Testis (tissue), 3 donors: ENCODE results near the gene ETV7. TPM values are rescaled to one million over a fixed set of nuclear protein-coding genes. Genes with fewer than 3 reads are reported as not detected.
"Not testable (repeated sequence)": the region's sequence is repeated elsewhere in the genome, so short reads cannot be mapped to it uniquely, and the experiment has no call there.

ENCODE experiments used
- DNase-seq: peaks from one replicate; pipeline ENCODE4 v3.0.0-alpha.2; 2019
- H3K27ac ChIP-seq, 2 donors: fragments of 200-600 bp; sonication (generic); one replicate each; pipeline ENCODE4 v1.5.1; 2019
- H3K27me3 ChIP-seq: fragments of 200-600 bp; sonication (generic); one replicate; pipeline ENCODE4 v1.5.1; 2019
- H3K36me3 ChIP-seq: fragments of 200-600 bp; sonication (generic); one replicate; pipeline ENCODE4 v1.5.1; 2017; ENCODE audit warnings: low read depth; ENCODE audit errors: missing control alignments
- H3K4me1 ChIP-seq: fragments of 200-600 bp; sonication (generic); one replicate; pipeline ENCODE4 v1.5.1; 2019
- H3K4me3 ChIP-seq, 2 donors: fragments of 200-600 bp; sonication (generic); one replicate each; pipeline ENCODE4 v1.5.1; 2017 to 2019
- H3K9me3 ChIP-seq: fragments of 200-600 bp; sonication (generic); one replicate; pipeline ENCODE4 v1.5.1; 2017
- POLR2A ChIP-seq: fragments of 450-650 bp; IDR thresholded peaks from one replicate; pipeline ENCODE4 v1.6.1; 2017; ENCODE audit warnings: antibody characterized with exemption, mild to moderate bottlenecking, moderate library complexity
- WGBS, 2 donors: methylation state at CpG; one replicate each; pipeline ENCODE4 v1.1.5; 2018; 5-methylcytosine and 5-hydroxymethylcytosine counted together
- intact Hi-C: fragments of 100-400 bp; cut with DNase I; formaldehyde crosslinking; loops from one replicate; pipeline ENCODE4 v1.15.1; 2023; ENCODE audit warnings: low total_unique reads
- polyA plus RNA-seq: library from polyadenylated mRNA; stranded (reverse); fragments of 350-450 nt; fragmentation: Illumina TruSeq; extraction: RNeasy Lipid Tissue Mini Kit (QIAGEN cat#74804); gene quantifications from one replicate; pipeline ENCODE4 v1.2.3, GENCODE V29; 2014; ENCODE audit warnings: low read depth, low replicate concordance; ENCODE audit not compliant: insufficient read depth
- total RNA-seq, 2 donors: library from RNA; depleted of rRNA; stranded (reverse); fragments of >200 nt; gene quantifications; one replicate each; pipeline ENCODE4 v1.2.3, GENCODE V29; 2016
- TF ChIP-seq, protein P1 (sequence below), 3 experiments: fragments of 450-650 bp in 2 of 3; fragments of 200-600 bp in 1 of 3; sonication (generic) in 1 of 3; IDR thresholded peaks; one replicate each; pipeline ENCODE4 v1.5.1; 2016 to 2019; ENCODE audit warnings: antibody characterized with exemption in 3 of 3, mild to moderate bottlenecking in 2 of 3, moderate library complexity in 1 of 3

ETV7 gene
- total and polyA plus RNA-seq, 3 donors from 2014 or later, result 0.68 to 2.2 (median 1.3) TPM

DNA sequence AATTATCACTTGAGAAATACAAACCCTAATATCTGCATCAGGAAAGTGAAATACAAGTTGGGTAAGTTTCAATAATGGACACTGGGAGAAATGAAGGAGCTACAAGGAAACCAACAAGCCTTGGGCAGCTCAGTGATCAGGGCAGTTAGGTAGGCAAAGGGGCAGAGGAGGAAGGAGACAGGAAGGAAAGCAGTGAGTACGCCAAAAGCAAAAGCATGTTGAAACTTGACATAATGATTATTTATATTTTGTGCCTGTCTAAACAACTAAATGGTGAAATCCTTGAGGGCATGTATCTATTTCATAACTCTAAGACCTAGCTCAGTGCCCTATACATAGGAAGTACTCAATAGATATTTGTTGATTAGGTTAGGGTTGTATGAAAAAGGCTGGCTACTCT is 31.8 kb upstream of the ETV7 start:
- TF ChIP-seq, protein P1, sequence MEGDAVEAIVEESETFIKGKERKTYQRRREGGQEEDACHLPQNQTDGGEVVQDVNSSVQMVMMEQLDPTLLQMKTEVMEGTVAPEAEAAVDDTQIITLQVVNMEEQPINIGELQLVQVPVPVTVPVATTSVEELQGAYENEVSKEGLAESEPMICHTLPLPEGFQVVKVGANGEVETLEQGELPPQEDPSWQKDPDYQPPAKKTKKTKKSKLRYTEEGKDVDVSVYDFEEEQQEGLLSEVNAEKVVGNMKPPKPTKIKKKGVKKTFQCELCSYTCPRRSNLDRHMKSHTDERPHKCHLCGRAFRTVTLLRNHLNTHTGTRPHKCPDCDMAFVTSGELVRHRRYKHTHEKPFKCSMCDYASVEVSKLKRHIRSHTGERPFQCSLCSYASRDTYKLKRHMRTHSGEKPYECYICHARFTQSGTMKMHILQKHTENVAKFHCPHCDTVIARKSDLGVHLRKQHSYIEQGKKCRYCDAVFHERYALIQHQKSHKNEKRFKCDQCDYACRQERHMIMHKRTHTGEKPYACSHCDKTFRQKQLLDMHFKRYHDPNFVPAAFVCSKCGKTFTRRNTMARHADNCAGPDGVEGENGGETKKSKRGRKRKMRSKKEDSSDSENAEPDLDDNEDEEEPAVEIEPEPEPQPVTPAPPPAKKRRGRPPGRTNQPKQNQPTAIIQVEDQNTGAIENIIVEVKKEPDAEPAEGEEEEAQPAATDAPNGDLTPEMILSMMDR (IDR thresholded peaks at IDR 0.05), result no peak
- no peak for TF ChIP-seq POLR2A
- Histone ChIP-seq H3K4me1 (peaks cover 6% of the 10 kb centered on the region), H3K36me3 (no peaks in the 10 kb centered on the region), H3K27me3 (no peaks in the 10 kb centered on the region), H3K9me3 (no peaks in the 10 kb centered on the region), H3K4me3 (no peak overlapping the region), H3K27ac (no peak overlapping the region)
- no peak for DNase-seq
- WGBS, 2 donors, result 92 to 94% methylated on average over 1 of the region's 1 CpG
- intact Hi-C loops, result no loop called here

DNA sequence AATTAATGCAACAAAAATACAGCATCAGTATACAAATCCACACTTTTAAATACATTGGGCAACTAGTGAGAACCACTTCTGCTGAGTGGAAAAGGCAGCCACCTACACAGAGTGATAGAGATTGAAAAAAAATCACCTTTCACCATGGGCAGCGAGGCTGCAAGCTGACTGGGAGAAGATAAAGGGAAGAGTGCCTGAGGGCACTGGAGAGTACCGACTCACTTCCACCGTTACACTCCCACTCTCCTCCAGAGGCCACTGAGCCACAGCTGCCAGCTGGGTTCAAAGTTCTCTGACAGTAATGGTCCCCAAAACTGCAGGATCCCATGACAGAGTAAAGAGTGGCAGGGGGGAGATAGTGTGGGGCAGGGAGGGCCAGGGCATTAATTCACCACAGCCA is 31.1 kb upstream of the ETV7 start:
- Histone ChIP-seq H3K27me3 (no peaks in the 10 kb centered on the region), H3K36me3 (no peaks in the 10 kb centered on the region), H3K9me3 (no peaks in the 10 kb centered on the region), H3K27ac (no peak overlapping the region), H3K4me3 (no peak overlapping the region), H3K4me1 (peaks cover 6% of the 10 kb centered on the region)
- DNase-seq, result no peak
- TF ChIP-seq POLR2A, result no peak
- TF ChIP-seq, protein P1 (IDR thresholded peaks at IDR 0.05), result no peak
- WGBS, 2 donors, result 80 to 81% methylated on average over 3 of the region's 3 CpGs
- intact Hi-C loops, result no loop called here

DNA sequence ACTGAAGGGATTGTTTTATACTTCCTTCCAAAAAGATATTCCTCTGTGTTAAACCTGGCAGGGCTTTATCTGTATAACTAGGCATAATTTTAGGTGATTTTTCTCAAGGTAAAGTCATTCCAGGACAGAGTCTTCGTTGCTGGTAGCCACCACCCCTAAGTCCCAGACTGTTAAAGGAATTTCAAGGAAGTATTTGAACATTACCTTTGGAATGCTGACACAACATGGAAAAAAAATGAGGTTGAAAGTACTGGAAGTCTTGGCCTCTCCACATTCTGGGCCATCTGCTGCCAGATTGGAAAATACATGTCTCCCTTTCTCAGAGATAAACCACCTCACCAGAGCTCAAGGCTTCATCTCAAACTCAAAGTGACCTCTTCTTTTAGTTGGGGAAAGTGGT is 27.0 kb upstream of the ETV7 start:
- Histone ChIP-seq H3K4me3 (no peak overlapping the region), H3K27me3 (no peaks in the 10 kb centered on the region), H3K9me3 (no peaks in the 10 kb centered on the region), H3K36me3 (no peaks in the 10 kb centered on the region), H3K4me1 (no peaks in the 10 kb centered on the region), H3K27ac (no peak overlapping the region)
- intact Hi-C loops, result no loop called here
- WGBS, 2 donors, result 44 to 47% methylated on average over 1 of the region's 1 CpG
- TF ChIP-seq POLR2A, result no peak
- TF ChIP-seq, protein P1 (IDR thresholded peaks at IDR 0.05), result no peak
- no peak for DNase-seq

DNA sequence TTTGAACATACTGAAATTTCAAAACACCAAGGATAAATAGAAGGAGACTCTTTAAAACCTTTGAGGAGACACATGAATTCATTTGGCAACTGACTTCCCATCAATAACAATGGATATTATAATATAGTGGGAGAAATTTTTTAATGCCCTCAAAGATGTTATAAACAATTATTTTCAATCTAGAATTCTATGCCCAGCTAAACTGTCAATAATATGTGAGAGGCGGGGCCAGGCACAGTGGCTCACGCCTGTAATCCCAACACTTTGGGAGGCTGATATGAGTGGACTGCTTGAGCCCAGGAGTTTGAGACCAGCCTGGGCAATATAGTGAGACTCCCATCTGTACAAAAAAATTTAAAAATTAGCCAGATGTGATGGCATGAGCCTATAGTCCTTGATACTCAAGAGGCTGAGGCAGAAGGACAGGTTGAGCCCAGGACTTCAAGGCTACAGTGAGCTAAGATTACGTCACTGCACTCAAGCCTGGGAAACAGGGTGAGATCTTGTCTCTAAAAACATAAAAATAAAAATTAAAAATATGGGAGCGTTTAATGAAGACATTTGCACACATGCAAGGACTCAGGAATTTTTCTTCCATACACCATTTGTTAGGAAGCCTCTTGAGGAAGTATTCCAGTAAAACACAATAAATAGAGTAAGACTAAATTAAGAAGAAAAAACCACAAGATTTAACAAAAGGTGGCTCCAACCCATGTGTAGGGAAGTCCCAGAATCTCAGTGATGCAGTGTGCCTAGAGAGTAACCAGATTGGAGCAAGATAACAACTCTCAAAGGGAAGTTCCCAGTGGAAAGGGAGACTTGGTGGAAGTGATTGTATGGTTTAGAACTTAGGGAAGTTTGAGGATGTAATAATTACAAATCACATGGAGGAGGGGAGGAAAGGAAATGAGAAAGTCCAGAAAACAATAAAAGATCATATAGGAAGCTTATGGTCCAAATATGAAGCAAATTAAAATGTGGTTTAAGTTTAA is 26.3 kb upstream of the ETV7 start:
- H3K9me3 ChIP-seq, result no peaks in the 10 kb centered on the region
- 79 to 86% methylated on average over 4 of the region's 4 CpGs for WGBS, 2 donors
- no peaks in the 10 kb centered on the region for H3K4me1 ChIP-seq
- intact Hi-C loops, result no loop called here
- TF ChIP-seq, protein P1 (IDR thresholded peaks at IDR 0.05), result no peak
- TF ChIP-seq POLR2A, result no peak
- DNase-seq, result no peak
- no peak overlapping the region for H3K4me3 ChIP-seq
- no peaks in the 10 kb centered on the region for H3K27me3 ChIP-seq
- no peak overlapping the region for H3K27ac ChIP-seq
- no peaks in the 10 kb centered on the region for H3K36me3 ChIP-seq

DNA sequence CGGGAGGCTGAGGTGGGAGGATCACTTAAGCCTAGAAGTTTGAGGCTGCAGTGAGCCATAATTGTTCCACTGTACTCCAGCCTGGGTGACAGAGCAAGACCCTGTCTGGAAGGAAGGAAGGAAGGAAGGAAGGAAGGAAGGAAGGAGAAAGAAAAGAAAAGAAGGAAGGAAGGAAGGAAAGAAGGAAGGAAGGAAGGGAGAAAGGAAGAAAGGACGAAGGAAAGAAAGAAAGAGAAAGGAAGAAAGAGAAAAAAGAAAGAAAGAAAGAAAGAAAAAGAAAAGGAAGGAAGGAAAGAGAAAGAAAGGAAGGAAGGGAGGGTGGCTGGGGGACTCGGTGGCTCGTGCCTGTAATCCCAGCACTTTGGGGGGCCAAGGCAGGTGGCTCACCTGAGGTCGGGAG is 22.2 kb upstream of the ETV7 start:
- DNase-seq, intact Hi-C loops, H3K4me1 ChIP-seq, H3K36me3 ChIP-seq, H3K27me3 ChIP-seq, H3K4me3 ChIP-seq, H3K9me3 ChIP-seq, H3K27ac ChIP-seq: not testable (repeated sequence)
- 85 to 86% methylated on average over 5 of the region's 5 CpGs for WGBS, 2 donors
